A549 (cell line): ENCODE data around the gene S100A7. TPM values are rescaled to one million over a fixed set of nuclear protein-coding genes. Genes with fewer than 3 reads are reported as not detected.

Experiments used
- ATAC-seq, 2 experiments: fragments of 200-7000 bp in 1 of 2; fragments of >200 bp in 1 of 2; cut with Nextera tagmentation in 1 of 2; cut with Tn5 transposase in 1 of 2; 3 replicates each; pipeline versions ENCODE4 v1.8.0 to v1.9.1; 2018 to 2020; ENCODE audit warnings: mild to moderate bottlenecking in 1 of 2, moderate library complexity in 1 of 2
- CTCF ChIA-PET: fragments of 300-600 bp; sonication (Branson Sonifier 250); formaldehyde crosslinking; extraction: SDS; loops from one replicate; lab custom pipeline; 2021; ENCODE audit warnings: antibody characterized with exemption, inconsistent platforms; lab: Yijun Ruan, JAX
- POLR2A ChIA-PET: fragments of 350-600 bp; formaldehyde crosslinking; extraction: SDS; loops from one replicate; lab custom pipeline; 2021; ENCODE audit warnings: antibody characterized with exemption, inconsistent platforms; lab: Yijun Ruan, JAX
- DNase-seq, 2 experiments: peaks; one replicate each; pipeline versions ENCODE4 v3.0.0 to v3.0.0-alpha.2; 2011 to 2016; ENCODE audit warnings: low read depth in 1 of 2, low spot score in 1 of 2
- FAIRE-seq: peaks from 2 replicates; lab custom pipeline; 2011; peaks lifted over from hg19 to GRCh38; lab: Jason Lieb, UNC
- H3K27ac ChIP-seq, 2 experiments: fragments of >200 bp; sonication (Bioruptor Twin); formaldehyde crosslinking; 3 replicates each; pipeline ENCODE4 v1.5.1; 2016 to 2017
- H3K4me1 ChIP-seq: fragments of >200 bp; sonication (Bioruptor Twin); formaldehyde crosslinking; 3 replicates; pipeline ENCODE4 v1.6.1; 2016
- H3K4me2 ChIP-seq: fragments of >200 bp; sonication (Bioruptor Twin); formaldehyde crosslinking; 3 replicates; pipeline ENCODE4 v1.6.1; 2016
- H3K4me3 ChIP-seq: fragments of >200 bp; sonication (Bioruptor Twin); formaldehyde crosslinking; 3 replicates; pipeline ENCODE4 v1.5.1; 2016
- H3K9me3 ChIP-seq: fragments of >200 bp; sonication (Bioruptor Twin); formaldehyde crosslinking; 3 replicates; pipeline ENCODE4 v1.6.1; 2016
- CTCF ChIP-seq: fragments of >200 bp; sonication (Bioruptor Twin); formaldehyde crosslinking; IDR thresholded peaks from 3 replicates; pipeline ENCODE4 v1.5.1; 2016
- EHMT2 ChIP-seq: fragments of 200-600 bp; sonication (generic); IDR thresholded peaks from 2 replicates; pipeline ENCODE4 v1.6.1; 2016; ENCODE audit warnings: antibody characterized with exemption, low read depth, mild to moderate bottlenecking, moderate library complexity
- ELK1 ChIP-seq: fragments of 150-350 bp; IDR thresholded peaks from 2 replicates; pipeline ENCODE4 v1.6.1; 2014; ENCODE audit warnings: low read depth, mild to moderate bottlenecking, low read length
- EP300 ChIP-seq, 2 experiments: fragments of >200 bp; sonication (Bioruptor Twin); formaldehyde crosslinking; IDR thresholded peaks; 2 replicates in 1 of 2; 3 replicates in 1 of 2; pipeline ENCODE4 v1.6.1; 2016 to 2017
- FOSB ChIP-seq: fragments of 250-450 bp; sonication (Bioruptor Pico); IDR thresholded peaks from 2 replicates; pipeline ENCODE4 v1.5.0; 2020; ENCODE audit warnings: mild to moderate bottlenecking, moderate library complexity
- FOSL2 ChIP-seq, 2 experiments: fragments of 450-650 bp in 1 of 2; fragments of >200 bp in 1 of 2; sonication (Bioruptor Twin) in 1 of 2; formaldehyde crosslinking; IDR thresholded peaks; 2 replicates each; pipeline versions ENCODE4 v1.5.0 to v1.6.1; 2016 to 2020; ENCODE audit warnings: mild to moderate bottlenecking in 1 of 2, moderate library complexity in 1 of 2
- HDAC2 ChIP-seq: fragments of 200-600 bp; sonication (generic); IDR thresholded peaks from 2 replicates; pipeline ENCODE4 v1.6.1; 2016
- HOXA7 ChIP-seq: fragments of 250-450 bp; sonication (Bioruptor Pico); IDR thresholded peaks from 2 replicates; pipeline ENCODE4 v1.5.0; 2020; ENCODE audit warnings: mild to moderate bottlenecking, moderate library complexity
- HOXB13 ChIP-seq: fragments of 250-450 bp; sonication (Bioruptor Pico); IDR thresholded peaks from 2 replicates; pipeline ENCODE4 v1.5.0; 2020; ENCODE audit warnings: low read depth, mild to moderate bottlenecking, moderate library complexity
- JUNB ChIP-seq: fragments of >200 bp; sonication (Bioruptor Twin); formaldehyde crosslinking; IDR thresholded peaks from 2 replicates; pipeline ENCODE4 v1.6.1; 2016
- KDM1A ChIP-seq: fragments of 200-600 bp; sonication (generic); IDR thresholded peaks from 2 replicates; pipeline ENCODE4 v1.6.1; 2016; ENCODE audit warnings: low read depth, mild to moderate bottlenecking
- MAFK ChIP-seq: fragments of 450-650 bp; IDR thresholded peaks from 2 replicates; pipeline ENCODE4 v1.6.1; 2014; ENCODE audit not compliant: partially characterized antibody
- MAX ChIP-seq: IDR thresholded peaks from 2 replicates; pipeline ENCODE4 v1.6.1; 2012
- NFE2L2 ChIP-seq: fragments of 150-350 bp; conservative IDR thresholded peaks from 2 replicates; pipeline ENCODE4 v1.6.1; 2014; ENCODE audit warnings: low read length
- NR3C1 ChIP-seq: fragments of >200 bp; sonication (Bioruptor Twin); formaldehyde crosslinking; IDR thresholded peaks from 3 replicates; pipeline ENCODE4 v1.6.1; 2017
- POLR2A ChIP-seq: IDR thresholded peaks from 2 replicates; pipeline ENCODE4 v1.6.1; 2012; ENCODE audit warnings: mild to moderate bottlenecking, low read length
- REST ChIP-seq: fragments of 200-600 bp; sonication (generic); IDR thresholded peaks from 2 replicates; pipeline ENCODE4 v1.6.1; 2016; ENCODE audit warnings: antibody characterized with exemption, mild to moderate bottlenecking, moderate library complexity
- RFX5 ChIP-seq: fragments of 450-650 bp; IDR thresholded peaks from 2 replicates; pipeline ENCODE4 v1.7.1; 2014; ENCODE audit warnings: antibody characterized with exemption, mild to moderate bottlenecking, moderate library complexity
- SMC3 ChIP-seq: fragments of >200 bp; sonication (Bioruptor Twin); formaldehyde crosslinking; IDR thresholded peaks from 3 replicates; pipeline ENCODE4 v1.6.1; 2018; ENCODE audit warnings: inconsistent platforms
- TP53 ChIP-seq: fragments of 250-450 bp; sonication (Bioruptor Pico); IDR thresholded peaks from 2 replicates; pipeline ENCODE4 v1.5.0; 2021; ENCODE audit warnings: mild to moderate bottlenecking, moderate library complexity
- ZC3H11A ChIP-seq: fragments of 450-650 bp; IDR thresholded peaks from 2 replicates; pipeline ENCODE4 v1.6.1; 2014; ENCODE audit warnings: antibody characterized with exemption, mild to moderate bottlenecking
- ZFP36 ChIP-seq: fragments of 450-650 bp; IDR thresholded peaks from 2 replicates; pipeline ENCODE4 v1.6.1; 2014; ENCODE audit warnings: borderline replicate concordance; ENCODE audit not compliant: partially characterized antibody
- ZSCAN20 ChIP-seq: fragments of 250-450 bp; sonication (Bioruptor Pico); IDR thresholded peaks from 2 replicates; pipeline ENCODE4 v1.8.0; 2022; ENCODE audit warnings: mild to moderate bottlenecking, moderate library complexity
- WGBS: methylation state at CpG from one replicate; pipeline ENCODE4 v1.1.6; 2017; ENCODE audit errors: missing lambda C conversion rate; 5-methylcytosine and 5-hydroxymethylcytosine counted together
- polyA plus RNA-seq, 4 experiments: library from polyadenylated mRNA; depleted of rRNA in 3 of 4; stranded (reverse); fragments of >200 nt; fragmentation: RNase III in 1 of 4; extraction: RNeasy Plus Mini Kit Qiagen cat#74134 plus additional on column Dnase treatment in 1 of 4; gene quantifications; 2 replicates in 3 of 4; 3 replicates in 1 of 4; pipeline ENCODE4 v1.2.3, GENCODE V29; 2011 to 2017
- TF ChIP-seq, protein P1 (sequence below): IDR thresholded peaks from 2 replicates; pipeline ENCODE4 v1.6.1; 2012; ENCODE audit warnings: low read depth, borderline replicate concordance
- TF ChIP-seq, protein P2 (sequence below): fragments of >200 bp; sonication (Bioruptor Twin); formaldehyde crosslinking; IDR thresholded peaks from 2 replicates; pipeline ENCODE4 v1.6.1; 2016
- TF ChIP-seq, protein P3 (sequence below): fragments of 250-450 bp; sonication (Bioruptor Pico); IDR thresholded peaks from 2 replicates; pipeline ENCODE4 v1.5.0; 2020; ENCODE audit warnings: low read depth, mild to moderate bottlenecking, moderate library complexity

The S100A7 gene
- polyA plus RNA-seq, 2 of the 4 experiments (the other 2 are of a cell fraction) = not detected

DNA sequence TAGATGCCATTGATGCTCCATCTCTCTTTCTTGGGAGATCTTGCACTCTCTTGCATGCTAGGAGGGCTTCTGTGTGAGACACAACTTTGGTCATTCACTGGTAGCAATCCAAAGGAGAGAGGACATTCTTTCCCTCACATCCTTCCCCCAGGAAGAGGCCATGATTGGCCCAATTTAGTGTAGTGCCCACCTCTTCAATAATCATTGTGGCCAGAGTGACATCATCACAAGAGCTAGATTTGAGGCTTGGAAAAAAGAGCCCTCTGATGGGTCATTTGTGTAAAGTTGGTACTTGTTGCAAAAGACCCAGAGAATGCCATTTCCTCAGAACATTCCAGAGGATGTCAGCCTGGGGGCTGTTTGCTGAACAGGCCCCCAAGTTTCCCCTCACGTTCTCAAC lies 45.1 kb upstream of the S100A7 start:
- POLR2A ChIA-PET = no interaction called here
- 95% methylated on average over 1 of the region's 1 CpG for WGBS
- no peak for FAIRE-seq
- Histone ChIP-seq H3K27ac (peak overlapping the region; percentile 87; a peak in 4 of 6 replicates), H3K9me3 (no peaks in the 10 kb centered on the region), H3K4me1 (peaks cover 33% of the 10 kb centered on the region), H3K4me2 (no peak overlapping the region), H3K4me3 (no peak overlapping the region)
- no peak for TF ChIP-seq EP300 (IDR thresholded peaks at IDR 0.05)
- no peak for TF ChIP-seq MAFK
- TF ChIP-seq KDM1A = no peak
- no peak for TF ChIP-seq POLR2A
- no peak for TF ChIP-seq JUNB
- TF ChIP-seq NFE2L2 = no peak
- TF ChIP-seq, protein P1, sequence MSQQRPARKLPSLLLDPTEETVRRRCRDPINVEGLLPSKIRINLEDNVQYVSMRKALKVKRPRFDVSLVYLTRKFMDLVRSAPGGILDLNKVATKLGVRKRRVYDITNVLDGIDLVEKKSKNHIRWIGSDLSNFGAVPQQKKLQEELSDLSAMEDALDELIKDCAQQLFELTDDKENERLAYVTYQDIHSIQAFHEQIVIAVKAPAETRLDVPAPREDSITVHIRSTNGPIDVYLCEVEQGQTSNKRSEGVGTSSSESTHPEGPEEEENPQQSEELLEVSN = no peak
- TF ChIP-seq ELK1 = no peak
- no peak for TF ChIP-seq CTCF
- no peak for TF ChIP-seq ZC3H11A
- TF ChIP-seq, protein P2, sequence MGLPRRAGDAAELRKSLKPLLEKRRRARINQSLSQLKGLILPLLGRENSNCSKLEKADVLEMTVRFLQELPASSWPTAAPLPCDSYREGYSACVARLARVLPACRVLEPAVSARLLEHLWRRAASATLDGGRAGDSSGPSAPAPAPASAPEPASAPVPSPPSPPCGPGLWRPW = no peak
- TF ChIP-seq FOSB (CRISPR knock-in tag) = no peak
- TF ChIP-seq FOSL2 (IDR thresholded peaks at IDR 0.05) = no peak
- TF ChIP-seq FOSL2 (CRISPR knock-in tag; IDR thresholded peaks at IDR 0.05) = no peak
- no peak for TF ChIP-seq ZSCAN20
- TF ChIP-seq REST = no peak
- DNase-seq = no peak
- no peak for ATAC-seq
- CTCF ChIA-PET = interaction anchor here (1.4 to 24.0 kb wide), 6 partner anchors 9 to 151 kb away, joined by 3 to 731 read pairs (median 54); partner anchors contain the start of genes PGLYRP4 and S100A9

DNA sequence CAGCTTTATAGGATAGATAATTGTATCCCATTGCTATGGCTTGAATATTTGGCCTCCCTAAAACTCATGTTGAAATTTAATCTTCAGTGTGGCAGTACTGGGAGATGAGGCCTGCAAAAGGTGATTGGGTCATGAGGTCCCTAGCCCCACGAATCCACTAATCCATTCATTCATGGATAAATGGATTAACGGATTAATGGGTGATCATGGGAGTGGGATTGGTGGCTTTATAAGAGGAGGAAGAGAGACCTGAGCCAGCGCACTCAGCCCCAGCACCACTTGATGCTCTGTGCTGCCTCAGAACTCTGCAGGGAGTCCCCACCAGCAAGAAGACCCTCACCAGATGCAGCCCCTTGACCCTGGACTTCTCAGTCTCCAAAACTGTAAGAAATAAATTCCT lies 43.3 kb upstream of the S100A7 start:
- H3K4me2 ChIP-seq = no peak overlapping the region
- ChIA-PET POLR2A (no interaction called here), CTCF (interaction anchor here (0.7 to 24.0 kb wide), 8 partner anchors 9 to 149 kb away, joined by 3 to 731 read pairs (median 5); partner anchors contain the start of genes PGLYRP4, S100A16 and S100A9)
- H3K27ac ChIP-seq = peak overlapping the region in 1 of 2 experiments; percentile 13; a peak in 1 of 6 replicates
- 63% methylated on average over 3 of the region's 3 CpGs for WGBS
- peaks cover 30% of the 10 kb centered on the region for H3K4me1 ChIP-seq
- H3K9me3 ChIP-seq = no peaks in the 10 kb centered on the region
- ATAC-seq (no peak), FAIRE-seq (no peak), DNase-seq (no peak)
- TF ChIP-seq, protein P3, sequence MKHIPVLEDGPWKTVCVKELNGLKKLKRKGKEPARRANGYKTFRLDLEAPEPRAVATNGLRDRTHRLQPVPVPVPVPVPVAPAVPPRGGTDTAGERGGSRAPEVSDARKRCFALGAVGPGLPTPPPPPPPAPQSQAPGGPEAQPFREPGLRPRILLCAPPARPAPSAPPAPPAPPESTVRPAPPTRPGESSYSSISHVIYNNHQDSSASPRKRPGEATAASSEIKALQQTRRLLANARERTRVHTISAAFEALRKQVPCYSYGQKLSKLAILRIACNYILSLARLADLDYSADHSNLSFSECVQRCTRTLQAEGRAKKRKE (CRISPR knock-in tag) = no peak
- TF ChIP-seq SMC3 (no peak), NR3C1 (no peak), ZFP36 (no peak), RFX5 (no peak), HOXA7 (CRISPR knock-in tag) (no peak), HDAC2 (no peak), HOXB13 (CRISPR knock-in tag) (no peak), TP53 (CRISPR knock-in tag) (no peak), ZC3H11A (no peak), EHMT2 (no peak), MAX (no peak)
- no peak overlapping the region for H3K4me3 ChIP-seq
